GM12872 (cell line): ENCODE measurements around the gene RAET1E.

Experiments used
- CTCF ChIP-seq: IDR thresholded peaks from 3 replicates; pipeline ENCODE4 v1.5.1; 2011; ENCODE audit warnings: low read depth, mild to moderate bottlenecking, low read length, moderate library complexity; ENCODE audit not compliant: insufficient read depth

Gene RAET1E

DNA sequence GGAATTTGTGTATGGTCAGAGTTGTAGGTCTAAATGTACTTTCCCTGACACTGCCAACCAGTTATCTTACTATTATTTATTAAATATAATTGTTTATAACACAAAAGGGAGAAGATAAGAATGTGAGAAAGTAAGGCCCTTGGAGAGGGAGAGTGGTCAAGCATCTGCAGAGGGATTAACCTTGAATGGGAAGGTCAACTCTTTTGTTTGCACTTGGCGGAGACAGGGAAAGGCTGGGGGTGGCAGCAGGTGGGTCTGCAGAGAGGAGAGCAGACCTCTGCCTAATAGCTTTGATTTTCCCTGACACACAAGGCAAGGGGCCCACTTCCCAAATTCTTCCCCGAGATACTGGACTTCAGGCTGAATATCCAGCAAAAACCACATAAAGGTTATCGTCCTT is 38.0 kb downstream of the RAET1E start:
- no peak for TF ChIP-seq CTCF

- TF ChIP-seq CTCF: no peak
Observed at GRCh38 chr6:149859368-149859767, 38.5 kb downstream of the RAET1E start.

DNA sequence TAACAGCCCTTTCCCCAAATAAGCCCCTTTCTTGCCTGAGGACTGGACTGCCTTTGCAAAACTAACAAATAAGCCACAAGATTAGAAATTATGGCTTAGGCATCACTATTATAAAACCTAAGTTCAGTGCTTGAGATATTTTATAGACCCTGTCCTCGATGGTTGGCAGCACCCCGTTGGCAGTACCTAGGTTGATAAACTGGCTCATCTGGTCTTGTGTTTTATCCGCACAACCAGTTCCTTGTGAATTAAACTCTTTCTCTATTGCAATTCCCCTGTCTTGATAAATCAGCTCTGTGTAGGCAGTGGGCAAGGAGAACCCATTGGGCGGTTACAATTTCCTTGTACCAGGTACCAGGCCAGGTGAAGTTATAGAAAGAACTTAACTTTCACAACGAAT is 40.4 kb downstream of the RAET1E start:
- no peak for TF ChIP-seq CTCF

- no peak for TF ChIP-seq CTCF
Observed at GRCh38 chr6:149856256-149856994, 41.5 kb downstream of the RAET1E start.

GRCh38 chr6:149855741-149856140 is 42.2 kb downstream of the RAET1E start:
- no peak for TF ChIP-seq CTCF

DNA sequence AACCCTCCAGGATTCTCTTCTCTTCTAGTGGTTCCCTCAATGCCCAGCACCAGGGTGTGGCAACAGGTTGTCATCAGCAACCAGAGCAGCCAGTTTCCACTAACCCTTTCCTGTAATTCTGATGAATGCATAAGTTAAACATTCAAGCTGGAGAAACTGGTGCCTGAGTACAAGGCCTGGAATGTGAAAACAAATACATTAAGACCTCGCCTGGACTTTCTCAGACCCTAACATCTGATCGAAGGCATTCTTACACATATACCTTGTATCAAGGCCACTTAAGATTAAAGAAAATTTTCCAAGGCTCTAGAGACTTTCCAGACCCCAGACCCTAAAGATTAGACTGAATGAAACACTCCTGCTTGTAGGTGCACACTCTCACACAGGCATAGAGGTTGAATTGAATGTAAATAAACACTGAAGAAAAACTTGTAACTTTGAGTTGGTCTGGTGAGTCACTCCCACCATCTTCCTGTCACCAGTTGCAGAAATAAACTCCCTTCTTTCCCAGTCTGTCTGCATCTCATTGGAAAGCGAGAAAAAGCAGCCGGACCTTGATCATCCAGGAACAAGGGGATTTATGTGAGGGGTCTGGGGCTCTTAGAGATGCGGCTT is 42.8 kb downstream of the RAET1E start:
- TF ChIP-seq CTCF: no peak

DNA sequence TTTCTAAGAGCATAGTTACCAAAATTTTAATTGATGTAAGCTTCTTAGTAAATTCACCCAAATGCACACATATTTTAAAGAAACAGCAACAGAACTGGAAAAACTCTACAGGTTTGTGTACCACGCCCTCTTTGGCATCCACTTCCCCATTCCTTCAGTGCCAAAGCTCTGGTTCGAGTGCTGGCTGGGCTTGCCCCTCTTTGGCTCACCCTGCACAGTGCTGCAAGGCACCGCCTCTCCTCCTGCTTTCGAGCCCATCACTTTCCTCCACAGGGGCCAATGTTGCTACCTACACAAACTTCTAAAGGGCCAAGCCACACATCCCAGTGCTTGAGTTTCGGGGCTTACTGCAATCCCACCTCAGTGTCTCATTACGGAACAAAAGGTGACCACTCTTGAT is 43.4 kb downstream of the RAET1E start:
- no peak for TF ChIP-seq CTCF
